ENCODE results near the gene MINDY4B.

MINDY4B gene

DNA sequence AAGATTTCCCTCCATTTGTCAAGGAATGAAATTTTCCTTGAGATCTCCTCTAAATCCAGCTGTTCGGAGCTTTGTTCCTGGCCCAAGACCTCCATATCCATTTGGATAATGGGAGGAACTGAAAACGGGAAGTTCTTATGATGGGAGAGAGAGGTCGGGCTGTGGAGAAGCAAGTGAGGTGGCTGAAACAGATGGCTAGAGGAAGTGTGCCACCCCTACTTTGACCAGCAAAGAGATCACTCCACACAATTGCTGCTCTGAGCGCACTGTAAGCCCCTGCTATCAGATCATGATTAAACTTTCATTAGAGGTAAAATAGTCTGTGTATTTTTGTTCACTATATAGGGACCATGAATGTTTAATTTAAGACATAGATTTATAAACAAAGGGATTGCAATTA is at the start of gene MINDY4B:
Gene MINDY4B (minus strand): TSS at position 101 of the 400 bp plus-strand sequence. CDS start 0 bp downstream, at position 101.
- no peak for DNase-seq (ENCODE audit: insufficient read length, low spot score)
- no peak for TF ChIP-seq POLR2A (IDR thresholded peaks at IDR 0.05; ENCODE audit: low read depth, low read length)
- FAIRE-seq: no peak

DNA sequence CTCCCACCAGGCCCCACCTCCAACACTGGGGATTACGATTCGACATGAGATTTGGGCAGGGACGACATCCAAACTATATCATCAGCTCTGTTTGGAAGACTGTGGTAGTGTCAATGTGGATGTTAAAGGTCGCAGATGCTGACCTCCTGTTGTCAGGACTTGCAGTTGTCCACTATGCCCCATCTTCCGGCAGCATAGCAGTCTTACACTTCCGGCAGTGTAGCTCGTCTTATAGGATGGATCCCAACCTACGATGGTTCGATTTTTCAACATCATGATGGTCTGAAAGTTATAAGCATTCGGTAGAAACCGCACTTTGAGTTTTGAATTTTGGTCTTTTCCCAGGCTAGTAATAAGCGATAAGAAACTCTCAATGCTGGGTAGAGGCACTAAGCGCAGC is 46.7 kb upstream of the MINDY4B start:
- TF ChIP-seq POLR2A (IDR thresholded peaks at IDR 0.05; ENCODE audit: low read depth, low read length): no peak
- DNase-seq (ENCODE audit: insufficient read length, low spot score) (no peak), FAIRE-seq (no peak)

DNA sequence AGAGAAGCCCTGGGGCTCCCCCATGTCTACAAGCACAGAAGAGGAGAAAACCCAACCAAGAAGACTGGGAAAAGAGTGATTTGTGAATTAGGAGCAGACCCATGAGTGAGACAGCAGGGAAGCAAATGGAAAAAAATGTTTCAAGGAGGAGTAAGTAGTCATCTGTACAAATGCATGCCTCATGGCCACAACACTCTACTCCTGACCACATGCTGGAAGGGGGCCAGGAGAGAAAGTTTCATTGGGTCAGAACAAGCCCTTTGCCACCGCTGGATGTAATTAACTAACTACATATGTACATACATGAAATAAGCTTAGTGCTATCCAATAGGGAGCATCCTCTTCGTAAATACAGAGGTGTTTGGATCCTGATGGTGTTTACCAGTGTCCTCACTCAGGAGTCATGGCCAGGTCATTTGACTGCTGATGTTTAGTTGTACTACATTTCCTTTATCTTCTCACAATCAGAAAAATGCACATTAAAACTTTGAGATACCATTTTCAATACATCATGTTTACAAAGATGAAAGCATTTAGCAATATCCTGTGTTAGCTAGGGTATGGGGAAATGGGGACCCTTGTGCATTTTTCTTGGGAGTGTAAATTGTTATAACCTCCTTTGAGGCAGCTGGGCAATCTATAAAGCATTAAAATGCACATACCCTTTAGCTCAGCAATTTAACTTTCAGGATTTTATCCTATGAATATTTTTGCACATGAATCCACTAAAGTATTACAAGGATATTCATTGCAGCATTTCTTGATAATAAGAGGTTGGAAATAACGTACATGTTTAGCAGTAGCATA is 40.2 kb upstream of the MINDY4B start:
- FAIRE-seq (no peak), DNase-seq (ENCODE audit: insufficient read length, low spot score) (no peak)
- no peak for TF ChIP-seq POLR2A (IDR thresholded peaks at IDR 0.05; ENCODE audit: low read depth, low read length)

DNA sequence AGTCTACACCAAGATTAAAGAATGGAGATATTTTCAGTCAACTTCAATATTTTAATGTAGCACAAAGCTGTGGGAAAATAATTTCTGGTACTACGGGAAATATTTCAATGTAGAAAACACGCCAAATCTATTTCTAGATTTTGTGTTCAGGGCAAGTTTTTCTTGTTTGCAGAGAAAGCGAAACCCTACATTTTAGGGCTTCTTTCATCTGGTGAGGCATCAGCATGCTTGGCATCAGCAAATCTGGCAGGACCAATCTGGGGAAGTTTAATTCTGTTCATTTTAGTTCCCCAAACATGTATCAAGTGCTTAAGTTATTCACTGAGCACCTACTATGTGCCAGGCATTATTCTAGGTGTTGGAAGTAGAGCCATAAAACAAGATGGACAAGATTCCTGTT is 37.0 kb upstream of the MINDY4B start:
- no peak for TF ChIP-seq POLR2A (IDR thresholded peaks at IDR 0.05; ENCODE audit: low read depth, low read length)
- FAIRE-seq (no peak), DNase-seq (ENCODE audit: insufficient read length, low spot score) (no peak)

- FAIRE-seq: no peak
- DNase-seq (ENCODE audit: insufficient read length, low spot score): no peak
- TF ChIP-seq POLR2A (IDR thresholded peaks at IDR 0.05; ENCODE audit: low read depth, low read length): no peak
Measured at GRCh38 chr3:150936693-150937092, 31.5 kb upstream of the MINDY4B start.

GRCh38 chr3:150933473-150933995 is 28.3 kb upstream of the MINDY4B start:
- no peak for TF ChIP-seq POLR2A (IDR thresholded peaks at IDR 0.05; ENCODE audit: low read depth, low read length)
- FAIRE-seq: no peak

GRCh38 chr3:150931745-150932144 is 26.5 kb upstream of the MINDY4B start:
- TF ChIP-seq POLR2A (IDR thresholded peaks at IDR 0.05; ENCODE audit: low read depth, low read length): no peak
- no peak for FAIRE-seq
- DNase-seq (ENCODE audit: insufficient read length, low spot score): no peak

More at GRCh38 chr3:150933473-150933995, 28.3 kb upstream of the MINDY4B start:
- no peak for DNase-seq (ENCODE audit: insufficient read length, low spot score)

GRCh38 chr3:150930839-150931238 is 25.6 kb upstream of the MINDY4B start:
- DNase-seq (ENCODE audit: insufficient read length, low spot score) (no peak), FAIRE-seq (no peak)
- TF ChIP-seq POLR2A (IDR thresholded peaks at IDR 0.05; ENCODE audit: low read depth, low read length): no peak

- no peak for DNase-seq (ENCODE audit: insufficient read length, low spot score)
- FAIRE-seq: no peak
- no peak for TF ChIP-seq POLR2A (IDR thresholded peaks at IDR 0.05; ENCODE audit: low read depth, low read length)
Measured at GRCh38 chr3:150928234-150928633, 23.0 kb upstream of the MINDY4B start.

DNA sequence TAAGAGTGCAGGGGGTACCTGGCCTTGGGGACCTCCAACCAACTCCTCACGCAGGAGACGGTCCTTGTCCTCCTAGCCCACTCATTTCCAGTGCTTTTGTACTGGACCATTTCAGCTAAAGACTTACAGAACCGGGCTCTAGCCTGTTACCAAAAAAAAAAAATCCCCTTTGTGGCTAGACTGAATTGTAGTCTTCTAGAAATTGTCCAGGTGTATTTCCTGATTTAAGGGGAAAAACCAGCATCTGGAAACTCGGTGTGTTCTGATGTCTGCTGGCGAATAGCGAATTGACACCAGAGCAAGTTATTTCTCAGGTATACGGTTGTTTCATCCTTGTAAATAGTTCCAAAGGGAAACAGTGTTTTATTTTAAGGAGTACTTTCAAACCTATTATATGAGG is 21.1 kb upstream of the MINDY4B start:
- FAIRE-seq: no peak
- no peak for DNase-seq (ENCODE audit: insufficient read length, low spot score)
- TF ChIP-seq POLR2A (IDR thresholded peaks at IDR 0.05; ENCODE audit: low read depth, low read length): no peak

- FAIRE-seq: no peak
Measured at GRCh38 chr3:150925751-150926201, 20.5 kb upstream of the MINDY4B start.

DNA sequence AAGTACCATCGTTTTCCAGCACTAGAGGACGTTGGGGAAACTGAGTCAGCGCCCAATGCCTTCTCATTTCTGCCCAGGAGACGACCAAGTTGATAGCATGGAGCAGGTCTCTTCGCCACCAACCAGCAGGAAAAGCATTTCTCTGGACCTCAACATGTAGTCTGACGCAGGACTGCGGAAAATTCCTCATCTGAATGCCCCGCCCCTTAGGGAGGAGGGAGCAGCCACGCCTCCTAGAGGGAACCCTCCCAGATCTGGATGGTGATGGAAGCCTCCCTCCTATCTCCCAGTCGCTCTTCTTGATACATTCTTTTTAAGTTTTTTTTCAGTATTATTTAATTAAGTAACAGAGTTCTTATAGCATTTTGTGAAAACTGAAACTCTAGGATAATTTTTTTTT is 17.4 kb upstream of the MINDY4B start:
- no peak for DNase-seq (ENCODE audit: insufficient read length, low spot score)
- TF ChIP-seq POLR2A (IDR thresholded peaks at IDR 0.05; ENCODE audit: low read depth, low read length): no peak
- no peak for FAIRE-seq

More at GRCh38 chr3:150925751-150926201, 20.5 kb upstream of the MINDY4B start:
- TF ChIP-seq POLR2A (IDR thresholded peaks at IDR 0.05; ENCODE audit: low read depth, low read length): no peak
- peak; percentile 25 for DNase-seq (ENCODE audit: insufficient read length, low spot score)

- TF ChIP-seq POLR2A (IDR thresholded peaks at IDR 0.05; ENCODE audit: low read depth, low read length): no peak
- FAIRE-seq (no peak), DNase-seq (ENCODE audit: insufficient read length, low spot score) (no peak)
Measured at GRCh38 chr3:150921209-150921608, 16.0 kb upstream of the MINDY4B start.

DNA sequence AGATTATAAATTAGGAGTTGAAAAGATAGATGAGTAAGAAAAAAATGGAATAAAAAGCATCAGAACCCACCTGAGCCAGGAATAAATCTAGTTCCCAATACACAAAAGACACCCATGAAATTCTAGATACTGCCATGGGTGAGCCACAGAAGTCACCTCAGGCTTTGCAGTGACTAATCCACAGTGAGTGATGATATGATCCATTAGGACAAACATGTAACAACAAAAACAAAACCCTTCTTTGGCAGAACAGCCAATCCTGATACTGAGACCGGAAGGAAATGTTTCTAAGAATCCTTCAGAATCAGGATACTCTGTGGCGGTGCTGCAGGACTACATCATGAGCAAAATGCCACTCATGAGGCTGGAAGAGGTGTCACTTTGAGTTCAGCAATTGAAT is 15.0 kb upstream of the MINDY4B start:
- no peak for TF ChIP-seq POLR2A (IDR thresholded peaks at IDR 0.05; ENCODE audit: low read depth, low read length)
- DNase-seq (ENCODE audit: insufficient read length, low spot score) (no peak), FAIRE-seq (no peak)

GRCh38 chr3:150917951-150918350 is 12.7 kb upstream of the MINDY4B start:
- DNase-seq (ENCODE audit: insufficient read length, low spot score): no peak
- no peak for FAIRE-seq
- TF ChIP-seq POLR2A (IDR thresholded peaks at IDR 0.05; ENCODE audit: low read depth, low read length): no peak
